T-helper 1 cell treated with Interleukin-12 subunit alpha and Interleukin-12 subunit beta and Interleukin-4 antibody, amounts not matched to agents 30 ng/mL and 1 ng/mL, for 36 hours (primary cell): ENCODE data around the gene STK11. TPM values are rescaled to one million over a fixed set of nuclear protein-coding genes. Genes with fewer than 3 reads are reported as not detected.

Source experiments
- intact Hi-C: fragments of 100-400 bp; cut with micrococcal nuclease; formaldehyde crosslinking; loops from one replicate; pipeline ENCODE4 v1.15.1; 2024
- total RNA-seq: library from RNA; stranded (reverse); gene quantifications from 2 replicates; pipeline ENCODE4 v1.2.3, GENCODE V29; 2022

STK11 gene, protein sequence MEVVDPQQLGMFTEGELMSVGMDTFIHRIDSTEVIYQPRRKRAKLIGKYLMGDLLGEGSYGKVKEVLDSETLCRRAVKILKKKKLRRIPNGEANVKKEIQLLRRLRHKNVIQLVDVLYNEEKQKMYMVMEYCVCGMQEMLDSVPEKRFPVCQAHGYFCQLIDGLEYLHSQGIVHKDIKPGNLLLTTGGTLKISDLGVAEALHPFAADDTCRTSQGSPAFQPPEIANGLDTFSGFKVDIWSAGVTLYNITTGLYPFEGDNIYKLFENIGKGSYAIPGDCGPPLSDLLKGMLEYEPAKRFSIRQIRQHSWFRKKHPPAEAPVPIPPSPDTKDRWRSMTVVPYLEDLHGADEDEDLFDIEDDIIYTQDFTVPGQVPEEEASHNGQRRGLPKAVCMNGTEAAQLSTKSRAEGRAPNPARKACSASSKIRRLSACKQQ
- 68.7 and 77.1 TPM in 2 replicates for total RNA-seq

DNA sequence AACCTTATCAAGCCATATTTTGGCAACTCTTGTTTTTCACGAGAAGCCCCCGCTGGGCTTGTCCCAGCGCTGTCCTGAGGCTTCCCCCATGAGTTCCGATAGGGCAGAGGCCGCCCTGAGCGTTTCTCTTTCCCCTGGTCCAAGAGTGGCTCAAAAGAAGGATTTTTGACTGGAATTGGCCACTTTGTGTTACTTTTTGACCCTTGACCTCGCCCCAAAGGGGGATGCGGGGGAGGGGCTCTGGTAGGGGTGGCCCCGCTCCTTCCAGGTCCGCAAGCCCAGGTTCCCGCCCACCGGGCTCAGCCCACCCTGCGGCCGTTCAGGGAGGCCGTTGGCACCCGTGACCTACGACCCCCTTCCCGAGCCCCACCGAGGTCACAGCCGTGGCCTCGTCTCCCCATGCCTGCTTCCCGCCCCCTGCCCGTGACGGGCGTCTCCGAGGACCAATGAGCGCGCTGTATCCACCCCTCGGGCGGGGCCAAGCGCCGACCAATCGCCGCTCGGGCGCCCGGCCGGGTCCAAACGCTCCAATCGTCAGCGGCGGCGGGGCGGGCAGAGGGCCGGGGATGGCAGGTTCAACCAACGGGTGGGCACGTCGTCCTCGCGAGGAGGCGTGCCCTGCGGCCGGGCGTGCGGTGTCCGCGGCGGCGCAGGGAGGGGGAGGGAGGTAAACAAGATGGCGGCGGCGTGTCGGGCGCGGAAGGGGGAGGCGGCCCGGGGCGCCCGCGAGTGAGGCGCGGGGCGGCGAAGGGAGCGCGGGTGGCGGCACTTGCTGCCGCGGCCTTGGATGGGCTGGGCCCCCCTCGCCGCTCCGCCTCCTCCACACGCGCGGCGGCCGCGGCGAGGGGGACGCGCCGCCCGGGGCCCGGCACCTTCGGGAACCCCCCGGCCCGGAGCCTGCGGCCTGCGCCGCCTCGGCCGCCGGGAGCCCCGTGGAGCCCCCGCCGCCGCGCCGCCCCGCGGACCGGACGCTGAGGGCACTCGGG is at the start of gene STK11:
STK11 (plus strand) TSS at position 665 of the 986 bp plus-strand sequence. CDS start 1,136 bp downstream, outside the sequence.
- intact Hi-C loops = loop anchor here (1.0 kb wide), 3 partner anchors 9 to 184 kb away; partner anchors contain the start of genes RNU6-2 and TMEM259

GRCh38 chr19:1156305-1156801 is 49.2 kb upstream of the STK11 start:
- intact Hi-C loops = no loop called here

DNA sequence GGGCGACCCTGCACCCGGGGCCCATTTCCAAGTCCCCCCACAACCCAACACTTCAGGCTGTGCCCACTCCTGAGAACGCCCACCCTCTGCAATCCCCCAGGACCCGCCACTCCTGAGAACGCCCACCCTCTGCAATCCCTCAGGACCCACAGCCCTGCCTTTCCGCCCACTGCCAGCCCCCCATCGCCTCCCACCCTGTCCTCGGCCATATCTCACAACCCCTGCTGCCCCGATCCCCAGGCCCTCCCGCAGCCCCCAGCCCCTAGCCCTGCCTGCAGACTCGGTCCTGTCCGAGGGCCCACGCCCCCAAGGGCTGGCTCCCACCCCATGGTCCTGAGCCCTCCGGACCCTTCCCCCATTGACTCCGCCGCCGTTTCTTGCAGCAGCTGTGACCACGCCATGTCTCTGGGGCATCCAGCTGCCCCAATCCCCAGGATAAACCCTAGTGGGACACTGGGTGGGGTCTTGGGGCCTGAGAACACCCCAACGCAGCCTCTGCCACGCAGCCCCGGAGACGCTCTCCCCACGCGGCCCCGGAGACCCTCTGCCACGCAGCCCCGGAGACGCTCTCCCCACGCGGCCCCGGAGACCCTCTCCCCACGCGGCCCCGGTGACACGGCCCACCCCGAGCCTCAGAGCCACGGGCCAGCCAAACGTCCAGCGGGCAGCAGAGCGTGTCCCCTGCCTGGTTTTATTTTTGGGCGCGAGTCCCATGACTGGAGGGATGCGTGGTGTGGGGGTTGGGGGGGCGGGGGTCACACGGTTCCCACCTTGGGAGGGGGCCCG is 48.6 kb upstream of the STK11 start:
- intact Hi-C loops = no loop called here

- intact Hi-C loops = no loop called here
Measured at GRCh38 chr19:1157931-1158884, 47.4 kb upstream of the STK11 start.

DNA sequence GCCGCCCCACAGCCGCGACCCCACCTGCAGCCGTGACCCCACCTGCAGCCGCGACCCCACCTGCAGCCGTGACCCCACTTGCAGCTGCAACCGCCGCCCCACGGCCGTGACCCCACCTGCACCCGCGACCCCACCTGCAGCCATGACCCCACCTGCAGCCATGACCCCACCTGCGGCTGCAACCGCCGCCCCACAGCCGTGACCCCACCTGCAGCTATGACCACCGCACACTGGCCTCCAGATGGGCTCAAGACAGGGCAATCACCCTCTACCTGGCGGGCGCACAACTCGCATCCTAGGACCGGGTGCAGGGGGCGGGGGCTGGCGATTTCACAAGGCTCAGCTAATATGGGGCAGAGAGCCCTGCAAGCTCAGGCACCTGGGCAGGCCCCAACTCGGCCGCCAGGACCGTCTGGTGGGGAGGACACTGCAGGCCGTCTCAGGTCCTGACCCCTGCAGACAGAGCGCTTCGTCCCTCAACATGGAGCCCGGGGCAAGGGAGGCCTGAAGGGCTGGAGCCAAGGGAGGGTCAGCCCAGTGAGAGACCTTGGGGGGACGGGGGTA is 46.6 kb upstream of the STK11 start:
- intact Hi-C loops = no loop called here

DNA sequence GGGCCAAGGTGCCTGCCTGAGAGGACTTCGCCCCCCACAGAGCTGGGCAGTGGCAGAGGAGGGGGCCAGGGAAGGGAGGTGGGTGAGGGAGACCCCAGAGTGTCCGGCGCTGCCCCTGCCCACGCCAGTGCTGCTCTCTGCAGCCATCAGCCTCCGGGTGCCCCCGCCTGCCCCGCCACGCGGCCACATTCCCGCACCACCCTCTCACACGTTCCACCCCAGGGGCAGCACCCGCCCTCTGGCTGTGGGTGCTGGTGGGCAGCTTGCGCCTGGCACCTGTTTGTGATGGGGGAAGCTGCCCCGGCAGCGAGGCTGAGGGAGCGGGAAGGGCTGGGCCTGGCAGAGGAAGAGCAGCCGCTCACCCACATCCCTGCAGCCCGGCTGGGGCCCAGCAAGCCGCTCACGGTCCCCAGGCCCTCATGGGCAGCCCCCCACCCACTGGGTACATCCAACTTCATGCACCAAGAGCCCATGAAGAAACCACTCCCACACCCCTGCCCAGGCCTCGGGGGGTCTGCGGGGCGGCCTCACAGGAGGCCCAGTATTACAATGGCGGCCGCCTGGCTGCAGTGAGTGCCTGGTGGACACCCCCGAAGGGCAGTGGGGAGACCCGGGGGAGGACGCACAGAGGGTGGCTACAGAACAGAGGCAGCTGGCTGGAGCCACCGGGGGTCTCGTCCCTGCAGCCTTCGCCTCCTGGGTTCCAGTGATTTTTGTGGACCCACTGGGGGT is 45.5 kb upstream of the STK11 start:
- intact Hi-C loops = no loop called here

- intact Hi-C loops = no loop called here
Measured at GRCh38 chr19:1161716-1162115, 43.9 kb upstream of the STK11 start.

- intact Hi-C loops = no loop called here
Measured at GRCh38 chr19:1162404-1163282, 42.9 kb upstream of the STK11 start.

GRCh38 chr19:1163283-1163933 is 42.2 kb upstream of the STK11 start:
- intact Hi-C loops = no loop called here

GRCh38 chr19:1163934-1164683 is 41.5 kb upstream of the STK11 start:
- intact Hi-C loops = no loop called here

- intact Hi-C loops = no loop called here
Measured at GRCh38 chr19:1164684-1165531, 40.7 kb upstream of the STK11 start.

GRCh38 chr19:1166872-1167573 is 38.6 kb upstream of the STK11 start:
- intact Hi-C loops = no loop called here

GRCh38 chr19:1167687-1168571 is 37.6 kb upstream of the STK11 start:
- intact Hi-C loops = no loop called here
